HCT116 (cell line): ENCODE results near the gene SCG3. TPM values are rescaled to one million over a fixed set of nuclear protein-coding genes. Genes with fewer than 3 reads are reported as not detected.

ENCODE experiments used
- ATAC-seq: fragments of 200-7000 bp; cut with Tn5 transposase; 2 replicates; pipeline ENCODE4 v1.9.1; 2020; ENCODE audit warnings: mild to moderate bottlenecking, moderate library complexity
- BruUV-seq: library from RNA; stranded (reverse); fragments of 400-500 nt; replicated peaks from 2 replicates; lab custom pipeline; 2021; lab: Mats Ljungman, UMichigan
- CTCF ChIA-PET: fragments of 300-600 bp; sonication (Branson Sonifier 250); formaldehyde crosslinking; loops from one replicate; lab custom pipeline; 2021; ENCODE audit warnings: antibody characterized with exemption; lab: Charles Lee
- POLR2A ChIA-PET: fragments of 300-600, 350-600 bp; sonication (Branson Sonifier 250); formaldehyde crosslinking; loops from one replicate; lab custom pipeline; 2021; ENCODE audit warnings: antibody characterized with exemption; lab: Charles Lee
- RAD21 ChIA-PET, 2 experiments: fragments of 300-600 bp; sonication (Branson Sonifier 250); formaldehyde crosslinking; loops; one replicate each; lab custom pipeline; 2023; ENCODE audit warnings: low total read pairs in 2 of 2; ENCODE audit not compliant: uncharacterized antibody in 2 of 2, unreplicated experiment in 2 of 2, low non-redundant PET in 1 of 2; lab: Charles Lee
- DNase-seq: peaks from one replicate; pipeline ENCODE4 v3.0.0-alpha.2; 2010; ENCODE audit warnings: low read depth, low spot score
- H2AFZ ChIP-seq: fragments of 200-600 bp; shearing (Covaris generic), sonication (generic); 2 replicates; pipeline ENCODE4 v1.6.1; 2017; ENCODE audit warnings: low read depth, mixed run types, mixed read lengths, antibody characterized with exemption, low read length; ENCODE audit not compliant: poor library complexity, severe bottlenecking
- H3K27ac ChIP-seq: 2 replicates; pipeline ENCODE4 v1.5.1; 2012; ENCODE audit warnings: low read depth, low read length
- H3K27me3 ChIP-seq: fragments of 200-600 bp; sonication (generic); 2 replicates; pipeline ENCODE4 v1.6.1; 2016; ENCODE audit warnings: mixed run types, low read length, mixed read lengths; ENCODE audit not compliant: insufficient read depth
- H3K36me3 ChIP-seq, 2 experiments: fragments of 200-500 bp in 1 of 2; fragments of 200-600 bp in 1 of 2; sonication (Bioruptor generic) in 1 of 2; sonication (generic) in 1 of 2; 2 replicates each; pipeline versions ENCODE4 v1.5.1 to v1.6.1; 2014 to 2016; ENCODE audit warnings: low read length in 2 of 2, inconsistent platforms in 1 of 2, mixed read lengths in 1 of 2, mixed run types in 1 of 2; ENCODE audit not compliant: insufficient read depth in 2 of 2, control insufficient read depth in 1 of 2
- H3K4me1 ChIP-seq, 2 experiments: fragments of 200-600 bp in 1 of 2; sonication (generic) in 1 of 2; 2 replicates each; pipeline versions ENCODE4 v1.5.1 to v1.6.1; 2012 to 2017; ENCODE audit warnings: low read length in 2 of 2, inconsistent platforms in 1 of 2, mild to moderate bottlenecking in 1 of 2, mixed read lengths in 1 of 2, mixed run types in 1 of 2, moderate library complexity in 1 of 2; ENCODE audit not compliant: insufficient read depth in 2 of 2, control insufficient read depth in 1 of 2
- H3K4me2 ChIP-seq: fragments of 200-600 bp; sonication (generic); 2 replicates; pipeline ENCODE4 v1.6.1; 2017; ENCODE audit warnings: mixed run types, low read length, mixed read lengths
- H3K4me3 ChIP-seq, 2 experiments: fragments of 200-600 bp in 1 of 2; sonication (generic) in 1 of 2; replicated peaks in 1 of 2; 2 replicates each; pipeline ENCODE4 v1.5.1; 2011 to 2016; ENCODE audit warnings: low read length in 2 of 2, control low read depth in 1 of 2, low read depth in 1 of 2, mild to moderate bottlenecking in 1 of 2, mixed read lengths in 1 of 2, mixed run types in 1 of 2
- H3K79me2 ChIP-seq: fragments of 200-600 bp; sonication (generic); 2 replicates; pipeline ENCODE4 v1.6.1; 2017; ENCODE audit warnings: mild to moderate bottlenecking, mixed run types, low read length, moderate library complexity, mixed read lengths; ENCODE audit not compliant: insufficient read depth
- H3K9ac ChIP-seq: fragments of 200-600 bp; sonication (generic); 2 replicates; pipeline ENCODE4 v1.6.1; 2016; ENCODE audit warnings: low read length, mixed read lengths
- H3K9me2 ChIP-seq: fragments of 200-600 bp; sonication (generic), shearing (Covaris generic); 2 replicates; pipeline ENCODE4 v1.6.1; 2017; ENCODE audit warnings: mixed run types, mild to moderate bottlenecking, moderate library complexity; ENCODE audit not compliant: insufficient read depth
- H3K9me3 ChIP-seq, 2 experiments: fragments of 200-500 bp in 1 of 2; fragments of 200-600 bp in 1 of 2; sonication (Bioruptor generic) in 1 of 2; sonication (generic) in 1 of 2; 2 replicates each; pipeline ENCODE4 v1.6.1; 2014 to 2017; ENCODE audit warnings: low read length in 2 of 2, mixed read lengths in 2 of 2, inconsistent platforms in 1 of 2, low read depth in 1 of 2, mild to moderate bottlenecking in 1 of 2, mixed run types in 1 of 2, moderate library complexity in 1 of 2; ENCODE audit not compliant: control insufficient read depth in 1 of 2, insufficient read depth in 1 of 2
- H4K20me1 ChIP-seq: fragments of 200-600 bp; sonication (generic), shearing (Covaris generic); 2 replicates; pipeline ENCODE4 v1.6.1; 2017; ENCODE audit warnings: mixed run types, mild to moderate bottlenecking, moderate library complexity; ENCODE audit not compliant: insufficient read depth
- CBX3 ChIP-seq: IDR thresholded peaks from 2 replicates; pipeline ENCODE4 v1.6.1; 2012; ENCODE audit warnings: low read depth
- CEBPB ChIP-seq: IDR thresholded peaks from 2 replicates; pipeline ENCODE4 v1.6.1; 2012; ENCODE audit warnings: low read depth
- EZH2phosphoT487 ChIP-seq: fragments of 200-600 bp; IDR thresholded peaks from 2 replicates; pipeline ENCODE4 v1.6.1; 2018; ENCODE audit warnings: antibody characterized with exemption, borderline replicate concordance
- JUND ChIP-seq: IDR thresholded peaks from 2 replicates; pipeline ENCODE4 v1.6.1; 2012
- POLR2AphosphoS5 ChIP-seq: IDR thresholded peaks from 2 replicates; pipeline ENCODE4 v1.6.1; 2011; ENCODE audit warnings: mild to moderate bottlenecking, low read depth, low read length, moderate library complexity
- RAD21 ChIP-seq: IDR thresholded peaks from 2 replicates; pipeline ENCODE4 v1.6.1; 2012; ENCODE audit warnings: low read depth, mild to moderate bottlenecking
- SIN3A ChIP-seq: IDR thresholded peaks from 2 replicates; pipeline ENCODE4 v1.6.1; 2012; ENCODE audit warnings: low read depth
- SP1 ChIP-seq: IDR thresholded peaks from 2 replicates; pipeline ENCODE4 v1.6.1; 2012; ENCODE audit warnings: low read depth
- TCF7L2 ChIP-seq: IDR thresholded peaks from 2 replicates; pipeline ENCODE4 v1.7.0; 2011; ENCODE audit warnings: borderline replicate concordance, inconsistent platforms; ENCODE audit not compliant: insufficient read depth, insufficient read length; ENCODE audit errors: extremely low read depth
- YY1 ChIP-seq: IDR thresholded peaks from 2 replicates; pipeline ENCODE4 v1.6.1; 2011; ENCODE audit warnings: low read length, low read depth, moderate library complexity, mild to moderate bottlenecking; ENCODE audit not compliant: insufficient replicate concordance; ENCODE audit errors: extremely low read depth
- ZFX ChIP-seq: fragments of 450-650 bp; IDR thresholded peaks from 2 replicates; pipeline ENCODE4 v1.6.1; 2017
- ZNF274 ChIP-seq: fragments of 200-500 bp; sonication (Bioruptor generic); IDR thresholded peaks from 2 replicates; pipeline ENCODE4 v1.6.1; 2014; ENCODE audit warnings: mild to moderate bottlenecking, low read depth, low read length, inconsistent platforms
- intact Hi-C: fragments of 100-400 bp; cut with micrococcal nuclease; formaldehyde crosslinking; loops from 2 replicates; pipeline ENCODE4 v1.10.0; 2022
- total RNA-seq: library from RNA; stranded (reverse); gene quantifications from one replicate; pipeline ENCODE4 v1.2.1, GENCODE V29; 2021; ENCODE audit not compliant: unreplicated experiment
- TF ChIP-seq, protein P1 (sequence below), 3 experiments: fragments of 200-600 bp in 1 of 3; sonication (generic) in 1 of 3; IDR thresholded peaks in 2 of 3; conservative IDR thresholded peaks in 1 of 3; 2 replicates each; pipeline ENCODE4 v1.5.1; 2012 to 2017; ENCODE audit warnings: low read depth in 2 of 3, low read length in 2 of 3, antibody characterized with exemption in 1 of 3, borderline replicate concordance in 1 of 3, control low read depth in 1 of 3, mild to moderate bottlenecking in 1 of 3, mixed read lengths in 1 of 3, mixed run types in 1 of 3, moderate library complexity in 1 of 3; ENCODE audit not compliant: insufficient read depth in 1 of 3
- TF ChIP-seq, protein P2 (sequence below): IDR thresholded peaks from 2 replicates; pipeline ENCODE4 v1.6.1; 2011; ENCODE audit warnings: mild to moderate bottlenecking, low read length, moderate library complexity; ENCODE audit not compliant: insufficient replicate concordance; ENCODE audit errors: extremely low read depth
- TF ChIP-seq, protein P3 (sequence below): IDR thresholded peaks from 2 replicates; pipeline ENCODE4 v1.6.1; 2012
- TF ChIP-seq, protein P4 (sequence below): IDR thresholded peaks from 2 replicates; pipeline ENCODE4 v1.6.1; 2012; ENCODE audit warnings: low read depth

SCG3 gene
- total RNA-seq, 1 experiment from 2014 or later, result not detected

DNA sequence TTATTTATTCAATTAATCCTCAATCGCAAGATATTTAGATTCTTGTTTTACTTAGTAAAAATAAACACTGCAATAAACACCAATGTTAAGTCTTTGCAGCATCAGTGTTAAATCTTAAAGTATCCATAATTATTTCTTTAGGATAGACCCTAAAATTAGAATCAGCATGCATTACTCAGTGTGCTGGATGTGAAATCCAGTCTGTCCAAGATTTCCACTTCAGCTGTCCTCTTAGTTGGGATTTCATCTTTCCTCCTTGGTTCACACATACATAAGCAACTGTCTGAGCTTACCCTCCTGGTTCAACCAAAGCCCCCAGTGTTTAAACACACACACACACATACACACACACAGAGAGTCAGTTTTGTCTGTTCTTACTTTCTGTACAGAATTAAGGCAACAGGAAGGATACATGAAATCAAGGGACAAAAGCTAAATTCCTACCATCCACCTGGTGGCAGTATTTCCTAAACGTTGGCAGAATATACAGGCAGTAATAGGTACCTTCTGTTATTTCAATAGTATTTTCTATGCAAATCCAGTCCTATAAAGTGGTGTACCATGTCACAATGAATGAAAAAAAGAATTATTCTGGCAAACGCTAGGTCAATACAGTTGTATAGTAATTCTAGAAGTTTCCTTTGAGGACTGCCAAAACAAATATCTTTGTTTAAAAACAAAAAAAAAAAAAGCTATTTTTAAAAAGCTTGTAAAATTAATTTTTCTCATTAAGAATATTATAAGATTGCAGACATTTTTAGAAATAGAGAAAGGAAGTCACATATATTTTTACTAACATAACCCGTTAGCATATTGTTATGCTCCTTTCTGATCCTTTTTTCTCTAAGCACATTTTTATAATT lies 31.4 kb upstream of the SCG3 start:
- BruUV-seq, result no TSS peak
- RAD21 ChIA-PET, result interaction anchor here (0.6 to 1.6 kb wide), 7 partner anchors 14 to 127 kb away, joined by 3 to 41 read pairs (median 3); no protein-coding TSS in a partner anchor
- no peak overlapping the region for H3K4me3 ChIP-seq

More for the DNA sequence above, 31.4 kb upstream of the SCG3 start:
- 0 out of 2 replicates have a peak, but pooled peaks have one; percentile 20 for TF ChIP-seq CBX3
- TF ChIP-seq YY1, result no peak
- peak; percentile 94 for TF ChIP-seq RAD21
- TF ChIP-seq EZH2phosphoT487, result no peak
- TF ChIP-seq, protein P1, sequence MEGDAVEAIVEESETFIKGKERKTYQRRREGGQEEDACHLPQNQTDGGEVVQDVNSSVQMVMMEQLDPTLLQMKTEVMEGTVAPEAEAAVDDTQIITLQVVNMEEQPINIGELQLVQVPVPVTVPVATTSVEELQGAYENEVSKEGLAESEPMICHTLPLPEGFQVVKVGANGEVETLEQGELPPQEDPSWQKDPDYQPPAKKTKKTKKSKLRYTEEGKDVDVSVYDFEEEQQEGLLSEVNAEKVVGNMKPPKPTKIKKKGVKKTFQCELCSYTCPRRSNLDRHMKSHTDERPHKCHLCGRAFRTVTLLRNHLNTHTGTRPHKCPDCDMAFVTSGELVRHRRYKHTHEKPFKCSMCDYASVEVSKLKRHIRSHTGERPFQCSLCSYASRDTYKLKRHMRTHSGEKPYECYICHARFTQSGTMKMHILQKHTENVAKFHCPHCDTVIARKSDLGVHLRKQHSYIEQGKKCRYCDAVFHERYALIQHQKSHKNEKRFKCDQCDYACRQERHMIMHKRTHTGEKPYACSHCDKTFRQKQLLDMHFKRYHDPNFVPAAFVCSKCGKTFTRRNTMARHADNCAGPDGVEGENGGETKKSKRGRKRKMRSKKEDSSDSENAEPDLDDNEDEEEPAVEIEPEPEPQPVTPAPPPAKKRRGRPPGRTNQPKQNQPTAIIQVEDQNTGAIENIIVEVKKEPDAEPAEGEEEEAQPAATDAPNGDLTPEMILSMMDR (IDR thresholded peaks at IDR 0.05 in 2 of 3, conservative IDR thresholded peaks at IDR 0.05 in 1 of 3; ENCODE audit: borderline replicate concordance in 1 of 3, insufficient read depth in 1 of 3, low read depth in 2 of 3, low read length in 2 of 3), result peak; percentile 75 to 92 (median 82)
- TF ChIP-seq JUND, result no peak
- TF ChIP-seq CEBPB, result no peak
- TF ChIP-seq ZNF274, result no peak
- TF ChIP-seq TCF7L2, result no peak
- no peak for TF ChIP-seq SIN3A
- TF ChIP-seq POLR2AphosphoS5, result no peak
- TF ChIP-seq, protein P2, sequence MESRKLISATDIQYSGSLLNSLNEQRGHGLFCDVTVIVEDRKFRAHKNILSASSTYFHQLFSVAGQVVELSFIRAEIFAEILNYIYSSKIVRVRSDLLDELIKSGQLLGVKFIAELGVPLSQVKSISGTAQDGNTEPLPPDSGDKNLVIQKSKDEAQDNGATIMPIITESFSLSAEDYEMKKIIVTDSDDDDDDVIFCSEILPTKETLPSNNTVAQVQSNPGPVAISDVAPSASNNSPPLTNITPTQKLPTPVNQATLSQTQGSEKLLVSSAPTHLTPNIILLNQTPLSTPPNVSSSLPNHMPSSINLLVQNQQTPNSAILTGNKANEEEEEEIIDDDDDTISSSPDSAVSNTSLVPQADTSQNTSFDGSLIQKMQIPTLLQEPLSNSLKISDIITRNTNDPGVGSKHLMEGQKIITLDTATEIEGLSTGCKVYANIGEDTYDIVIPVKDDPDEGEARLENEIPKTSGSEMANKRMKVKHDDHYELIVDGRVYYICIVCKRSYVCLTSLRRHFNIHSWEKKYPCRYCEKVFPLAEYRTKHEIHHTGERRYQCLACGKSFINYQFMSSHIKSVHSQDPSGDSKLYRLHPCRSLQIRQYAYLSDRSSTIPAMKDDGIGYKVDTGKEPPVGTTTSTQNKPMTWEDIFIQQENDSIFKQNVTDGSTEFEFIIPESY, result no peak
- TF ChIP-seq, protein P3, sequence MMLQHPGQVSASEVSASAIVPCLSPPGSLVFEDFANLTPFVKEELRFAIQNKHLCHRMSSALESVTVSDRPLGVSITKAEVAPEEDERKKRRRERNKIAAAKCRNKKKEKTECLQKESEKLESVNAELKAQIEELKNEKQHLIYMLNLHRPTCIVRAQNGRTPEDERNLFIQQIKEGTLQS, result no peak
- TF ChIP-seq, protein P4, sequence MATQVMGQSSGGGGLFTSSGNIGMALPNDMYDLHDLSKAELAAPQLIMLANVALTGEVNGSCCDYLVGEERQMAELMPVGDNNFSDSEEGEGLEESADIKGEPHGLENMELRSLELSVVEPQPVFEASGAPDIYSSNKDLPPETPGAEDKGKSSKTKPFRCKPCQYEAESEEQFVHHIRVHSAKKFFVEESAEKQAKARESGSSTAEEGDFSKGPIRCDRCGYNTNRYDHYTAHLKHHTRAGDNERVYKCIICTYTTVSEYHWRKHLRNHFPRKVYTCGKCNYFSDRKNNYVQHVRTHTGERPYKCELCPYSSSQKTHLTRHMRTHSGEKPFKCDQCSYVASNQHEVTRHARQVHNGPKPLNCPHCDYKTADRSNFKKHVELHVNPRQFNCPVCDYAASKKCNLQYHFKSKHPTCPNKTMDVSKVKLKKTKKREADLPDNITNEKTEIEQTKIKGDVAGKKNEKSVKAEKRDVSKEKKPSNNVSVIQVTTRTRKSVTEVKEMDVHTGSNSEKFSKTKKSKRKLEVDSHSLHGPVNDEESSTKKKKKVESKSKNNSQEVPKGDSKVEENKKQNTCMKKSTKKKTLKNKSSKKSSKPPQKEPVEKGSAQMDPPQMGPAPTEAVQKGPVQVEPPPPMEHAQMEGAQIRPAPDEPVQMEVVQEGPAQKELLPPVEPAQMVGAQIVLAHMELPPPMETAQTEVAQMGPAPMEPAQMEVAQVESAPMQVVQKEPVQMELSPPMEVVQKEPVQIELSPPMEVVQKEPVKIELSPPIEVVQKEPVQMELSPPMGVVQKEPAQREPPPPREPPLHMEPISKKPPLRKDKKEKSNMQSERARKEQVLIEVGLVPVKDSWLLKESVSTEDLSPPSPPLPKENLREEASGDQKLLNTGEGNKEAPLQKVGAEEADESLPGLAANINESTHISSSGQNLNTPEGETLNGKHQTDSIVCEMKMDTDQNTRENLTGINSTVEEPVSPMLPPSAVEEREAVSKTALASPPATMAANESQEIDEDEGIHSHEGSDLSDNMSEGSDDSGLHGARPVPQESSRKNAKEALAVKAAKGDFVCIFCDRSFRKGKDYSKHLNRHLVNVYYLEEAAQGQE, result no peak
- no peak for TF ChIP-seq SP1
- TF ChIP-seq ZFX, result no peak
- peaks cover 3 to 4% of the 10 kb centered on the region in 2 experiments; a peak in 2 of 4 replicates for H3K4me1 ChIP-seq
- H2AFZ ChIP-seq, result peak overlapping the region; percentile 55
- H3K9me3 ChIP-seq, result no peaks in the 10 kb centered on the region
- ChIA-PET CTCF (interaction anchor here (0.5 to 5.8 kb wide), 26 partner anchors 8 to 577 kb away, joined by 3 to 296 read pairs (median 5); partner anchors contain the start of genes DMXL2, LYSMD2 and TMOD3), POLR2A (interaction anchor here (1.4 kb wide), 2 partner anchors 126 to 127 kb away, joined by 3 to 7 read pairs; no protein-coding TSS in a partner anchor)
- ATAC-seq (peak; percentile 98), DNase-seq (peak; percentile 71)
- no peaks in the 10 kb centered on the region for H3K79me2 ChIP-seq
- H3K27ac ChIP-seq, result no peak overlapping the region
- no peaks in the 10 kb centered on the region for H3K36me3 ChIP-seq
- H3K4me2 ChIP-seq, result no peak overlapping the region
- H4K20me1 ChIP-seq, result no peaks in the 10 kb centered on the region
- no peaks in the 10 kb centered on the region for H3K27me3 ChIP-seq
- intact Hi-C loops, result loop anchor here (1.0 to 10.0 kb wide), 4 partner anchors 126 to 425 kb away; no protein-coding TSS in a partner anchor
- H3K9ac ChIP-seq, result no peak overlapping the region
- no peaks in the 10 kb centered on the region for H3K9me2 ChIP-seq
